ENCODE data around the gene SRGAP3.

Gene SRGAP3

DNA sequence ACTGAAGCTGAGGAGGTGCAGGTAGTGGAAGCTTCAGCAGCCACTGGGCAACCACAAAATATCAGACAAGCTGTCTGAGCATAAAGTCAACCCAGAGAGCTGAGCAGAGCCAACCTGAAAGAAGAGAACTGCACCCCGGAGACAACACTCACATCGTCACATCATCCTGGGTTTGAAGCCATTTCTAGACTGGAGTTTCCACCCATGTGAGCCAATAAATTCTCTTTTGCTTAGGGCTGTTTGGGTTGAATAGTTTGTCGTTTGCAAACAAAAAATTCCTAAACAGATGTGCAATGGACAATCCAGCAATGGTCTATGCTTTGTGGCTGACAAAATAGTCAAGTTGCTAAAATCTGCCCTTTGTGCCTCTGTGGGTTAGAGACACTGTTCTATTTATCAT is 270.9 kb downstream of the SRGAP3 start:
- Histone ChIP-seq H3K27ac (no peak overlapping the region), H4K20me1 (no peaks in the 10 kb centered on the region), H3K9me3 (no peaks in the 10 kb centered on the region), H3K4me1 (peaks cover 13% of the 10 kb centered on the region; the same call in 1 of the 2 replicates), H3K4me2 (no peak overlapping the region), H3K9ac (no peak overlapping the region), H3K36me3 (no peaks in the 10 kb centered on the region), H3K27me3 (no peaks in the 10 kb centered on the region), H3K4me3 (no peak overlapping the region)
- no peak for TF ChIP-seq Cebpa-rat (IDR thresholded peaks at IDR 0.05)

DNA sequence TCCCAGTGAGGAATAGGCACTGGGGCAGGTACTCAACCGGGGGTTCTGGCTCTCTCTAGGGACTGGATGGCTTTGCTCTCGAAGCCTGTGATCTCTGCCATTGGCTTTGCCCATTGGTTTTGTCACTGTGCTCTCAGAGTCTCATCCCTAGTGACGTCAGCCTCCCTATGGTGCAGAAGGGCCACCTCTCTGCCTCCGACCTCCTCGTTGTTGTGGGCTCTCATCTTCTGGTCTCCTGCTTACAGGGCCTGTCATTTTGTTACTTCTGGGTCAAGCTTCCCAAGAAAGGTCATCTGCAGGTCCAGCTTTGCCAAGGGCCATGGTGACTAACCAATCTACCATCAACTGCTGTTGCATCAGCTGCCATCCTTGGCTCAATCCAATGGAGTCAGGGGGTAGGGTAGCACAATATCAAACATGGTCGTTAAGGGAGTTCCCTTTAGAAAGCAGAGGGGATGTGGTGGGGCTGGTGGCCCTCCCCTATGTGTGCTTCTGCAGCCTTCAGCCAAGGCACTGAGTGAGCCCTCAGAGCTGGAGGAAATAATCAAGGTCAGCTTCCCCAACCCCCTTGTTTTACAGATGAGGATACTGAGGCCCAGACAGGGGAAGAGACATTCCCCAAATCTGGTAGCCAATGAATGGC is 272.8 kb downstream of the SRGAP3 start:
- no peaks in the 10 kb centered on the region for H3K36me3 ChIP-seq
- H3K9me3 ChIP-seq: no peaks in the 10 kb centered on the region
- no peak overlapping the region for H3K9ac ChIP-seq
- no peak for TF ChIP-seq Cebpa-rat (IDR thresholded peaks at IDR 0.05)
- no peak overlapping the region for H3K27ac ChIP-seq
- H3K27me3 ChIP-seq: no peaks in the 10 kb centered on the region
- peaks cover 9% of the 10 kb centered on the region; the same call in 1 of the 2 replicates for H3K4me1 ChIP-seq
- no peak overlapping the region for H3K4me2 ChIP-seq
- no peaks in the 10 kb centered on the region for H4K20me1 ChIP-seq
- H3K4me3 ChIP-seq: no peak overlapping the region

DNA sequence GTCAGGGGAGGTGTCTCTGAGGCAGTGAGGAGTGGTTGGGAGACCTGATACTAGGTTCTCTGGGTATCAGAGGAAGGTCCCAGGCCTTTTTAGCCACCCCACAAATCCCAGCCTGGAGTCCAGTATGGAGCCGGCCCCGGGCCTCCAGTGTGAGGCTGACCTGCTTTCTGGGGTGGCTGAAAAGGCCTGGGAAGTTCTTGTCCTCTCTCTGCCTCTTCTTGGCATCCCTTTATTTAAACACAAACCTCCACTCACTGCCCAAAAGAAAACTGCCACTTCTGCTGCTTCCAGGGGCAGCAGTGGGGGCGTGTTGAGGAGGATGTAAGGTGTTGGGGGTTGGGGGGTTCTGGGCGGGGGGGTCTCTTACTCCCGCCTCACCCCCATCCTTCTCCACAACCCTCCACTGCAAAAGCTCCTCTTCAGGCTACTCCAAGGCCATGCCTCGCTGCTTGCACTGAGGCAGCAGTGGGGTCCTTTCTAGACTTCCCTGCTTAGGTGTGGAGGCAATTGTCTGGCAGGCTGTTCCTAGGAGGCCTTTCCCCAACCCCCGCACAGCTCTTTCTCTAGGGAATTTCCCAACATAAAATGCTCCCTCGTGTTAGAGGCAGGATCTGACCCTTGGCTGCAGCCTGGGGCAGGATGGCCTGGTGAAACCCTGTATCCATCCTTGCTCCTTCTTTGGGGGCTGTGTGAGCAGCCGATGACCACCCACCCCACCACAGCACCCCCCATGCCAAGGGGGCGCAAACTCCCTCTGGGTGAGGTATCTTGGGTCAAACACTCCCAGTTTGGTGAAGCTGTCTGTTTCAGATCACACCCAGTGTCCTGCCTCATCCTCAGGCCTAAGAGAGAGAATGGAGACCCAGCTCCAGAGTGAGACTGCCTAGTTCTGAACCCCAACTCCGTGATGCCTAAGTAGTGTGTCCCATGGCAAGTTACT is 274.1 kb downstream of the SRGAP3 start:
- TF ChIP-seq Cebpa-rat (IDR thresholded peaks at IDR 0.05): no peak
- H3K4me2 ChIP-seq: no peak overlapping the region

DNA sequence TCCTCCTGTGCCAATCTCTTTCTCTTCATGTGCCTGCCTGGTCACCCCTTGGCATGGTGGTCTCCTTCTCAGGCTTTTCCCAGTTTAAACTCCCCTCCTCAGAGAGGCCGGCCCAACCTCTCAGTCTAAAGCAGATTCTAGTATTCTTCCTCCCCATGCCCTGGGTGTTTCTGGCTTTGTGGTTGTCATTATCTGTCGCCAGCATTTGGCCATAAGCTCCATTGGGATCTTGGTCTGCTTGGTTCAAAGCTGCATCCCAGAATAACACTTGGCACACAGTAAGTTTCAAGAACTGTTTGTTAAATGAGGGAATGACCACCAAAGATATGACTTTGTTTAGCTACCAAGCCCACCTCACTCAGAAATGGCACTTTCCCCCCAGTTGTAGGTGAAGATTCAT is 275.0 kb downstream of the SRGAP3 start:
- Histone ChIP-seq H3K4me1 (no peaks in the 10 kb centered on the region), H3K9ac (no peak overlapping the region), H3K36me3 (no peaks in the 10 kb centered on the region), H3K4me3 (no peak overlapping the region), H3K9me3 (no peaks in the 10 kb centered on the region), H3K4me2 (no peak overlapping the region), H3K27me3 (no peaks in the 10 kb centered on the region), H4K20me1 (no peaks in the 10 kb centered on the region), H3K27ac (no peak overlapping the region)
- no peak for TF ChIP-seq Cebpa-rat (IDR thresholded peaks at IDR 0.05)

More for the DNA sequence above, 274.1 kb downstream of the SRGAP3 start:
- H3K9me3 ChIP-seq: no peaks in the 10 kb centered on the region
- H3K9ac ChIP-seq: no peak overlapping the region
- H3K27ac ChIP-seq: no peak overlapping the region
- H3K4me3 ChIP-seq: no peak overlapping the region
- peaks cover 1% of the 10 kb centered on the region; the same call in 1 of the 2 replicates for H3K4me1 ChIP-seq
- no peaks in the 10 kb centered on the region for H3K36me3 ChIP-seq
- H3K27me3 ChIP-seq: no peaks in the 10 kb centered on the region
- H4K20me1 ChIP-seq: no peaks in the 10 kb centered on the region

GRCh38 chr3:8972639-8973038 is 276.8 kb downstream of the SRGAP3 start:
- Histone ChIP-seq H3K27me3 (no peaks in the 10 kb centered on the region), H3K4me1 (no peaks in the 10 kb centered on the region), H3K9me3 (no peaks in the 10 kb centered on the region), H3K4me2 (no peak overlapping the region), H3K36me3 (no peaks in the 10 kb centered on the region), H3K27ac (no peak overlapping the region), H3K9ac (no peak overlapping the region), H3K4me3 (no peak overlapping the region), H4K20me1 (no peaks in the 10 kb centered on the region)
- TF ChIP-seq Cebpa-rat (IDR thresholded peaks at IDR 0.05): no peak

DNA sequence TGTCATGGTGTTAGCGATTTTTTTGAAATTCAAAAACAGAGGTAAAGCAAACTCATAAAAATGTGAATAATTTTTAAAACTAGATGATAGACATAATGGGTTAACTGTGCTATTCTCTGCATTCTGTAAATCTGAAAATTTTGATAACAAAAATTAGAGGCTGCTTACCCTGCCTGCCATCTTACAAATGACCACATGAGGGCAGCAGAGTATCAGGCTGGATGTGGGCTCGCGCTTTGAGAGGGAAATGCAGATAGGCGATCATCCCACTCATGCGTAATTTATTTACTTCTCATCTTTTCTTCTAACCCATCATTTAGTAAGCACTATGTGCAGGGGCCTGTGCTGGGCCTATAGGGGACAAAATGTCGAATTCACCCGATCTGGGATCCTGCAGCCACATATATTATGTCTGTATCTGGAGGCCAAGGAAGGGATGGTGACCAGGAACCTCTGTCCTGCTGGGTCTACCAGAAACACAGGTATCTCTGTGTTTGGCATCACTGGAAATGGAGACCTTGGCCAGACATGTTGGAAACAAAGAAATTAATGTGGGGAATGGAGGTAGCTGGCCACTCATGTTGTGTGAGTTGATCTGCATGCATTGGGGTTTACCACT is 278.4 kb downstream of the SRGAP3 start:
- H3K36me3 ChIP-seq: no peaks in the 10 kb centered on the region
- H3K4me3 ChIP-seq: no peak overlapping the region
- no peak overlapping the region for H3K27ac ChIP-seq
- H3K4me1 ChIP-seq: no peaks in the 10 kb centered on the region
- H3K9me3 ChIP-seq: no peaks in the 10 kb centered on the region
- H4K20me1 ChIP-seq: no peaks in the 10 kb centered on the region
- no peak for TF ChIP-seq Cebpa-rat (IDR thresholded peaks at IDR 0.05)
- no peak overlapping the region for H3K4me2 ChIP-seq
- no peaks in the 10 kb centered on the region for H3K27me3 ChIP-seq
- no peak overlapping the region for H3K9ac ChIP-seq

DNA sequence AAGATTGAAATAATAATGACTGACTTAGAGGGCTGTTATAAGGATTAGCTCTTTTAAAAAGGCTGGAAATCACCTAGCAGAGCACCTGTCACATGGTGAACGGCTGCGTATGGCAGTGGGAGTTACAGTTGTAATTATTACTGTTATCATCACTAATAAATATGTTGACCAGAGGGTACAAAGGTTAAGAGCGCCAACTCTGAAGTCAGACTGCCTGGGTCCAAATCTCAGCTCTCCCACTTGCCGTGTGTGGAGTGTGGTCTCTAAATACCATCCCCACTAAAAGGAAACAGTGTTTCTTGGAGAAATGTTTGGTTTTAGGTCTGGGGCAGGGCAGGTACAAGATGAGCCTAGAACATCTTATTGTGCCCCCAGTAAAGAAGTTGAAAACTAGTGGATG is 280.2 kb downstream of the SRGAP3 start:
- Histone ChIP-seq H3K36me3 (no peaks in the 10 kb centered on the region), H3K4me1 (no peaks in the 10 kb centered on the region), H3K9ac (no peak overlapping the region), H3K4me2 (no peak overlapping the region), H4K20me1 (no peaks in the 10 kb centered on the region), H3K27ac (no peak overlapping the region), H3K27me3 (no peaks in the 10 kb centered on the region), H3K4me3 (no peak overlapping the region), H3K9me3 (no peaks in the 10 kb centered on the region)
- TF ChIP-seq Cebpa-rat (IDR thresholded peaks at IDR 0.05): no peak

- H3K27me3 ChIP-seq: no peaks in the 10 kb centered on the region
- H3K9me3 ChIP-seq: no peaks in the 10 kb centered on the region
- no peaks in the 10 kb centered on the region for H4K20me1 ChIP-seq
- no peak overlapping the region for H3K4me3 ChIP-seq
- no peak for TF ChIP-seq Cebpa-rat (IDR thresholded peaks at IDR 0.05)
- H3K4me1 ChIP-seq: peaks cover 6% of the 10 kb centered on the region
- H3K27ac ChIP-seq: no peak overlapping the region
- H3K9ac ChIP-seq: no peak overlapping the region
- H3K36me3 ChIP-seq: no peaks in the 10 kb centered on the region
- H3K4me2 ChIP-seq: no peak overlapping the region
These were observed 281.0 kb downstream of the SRGAP3 start for GRCh38 chr3:8968375-8968882.

DNA sequence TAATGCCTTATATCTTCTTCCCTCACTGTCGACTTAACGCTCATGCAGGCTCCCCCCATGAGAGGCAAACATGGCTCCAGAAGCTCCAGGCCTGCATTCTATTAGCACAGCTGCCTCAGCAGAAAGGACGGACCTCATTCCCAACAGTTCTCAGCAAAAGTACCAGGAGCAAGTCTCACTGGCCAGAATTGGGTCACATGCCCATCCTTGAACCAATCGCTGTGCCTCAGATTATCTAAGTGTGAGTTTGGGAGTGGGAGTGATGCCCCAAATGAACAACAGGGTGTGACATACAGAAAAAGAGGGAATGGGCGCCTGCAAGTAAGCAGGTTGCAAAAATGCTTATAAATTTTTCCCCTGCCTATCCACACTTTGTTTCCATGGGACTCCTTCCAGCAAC is 281.9 kb downstream of the SRGAP3 start:
- Histone ChIP-seq H4K20me1 (peaks cover 3% of the 10 kb centered on the region; the same call in 1 of the 2 replicates), H3K9me3 (no peaks in the 10 kb centered on the region), H3K36me3 (no peaks in the 10 kb centered on the region), H3K4me2 (no peak overlapping the region), H3K27ac (no peak overlapping the region), H3K27me3 (no peaks in the 10 kb centered on the region), H3K4me3 (no peak overlapping the region), H3K9ac (no peak overlapping the region), H3K4me1 (peaks cover 7% of the 10 kb centered on the region)
- no peak for TF ChIP-seq Cebpa-rat (IDR thresholded peaks at IDR 0.05)

All from BLaER1 (cell line).